Tibial artery (tissue), 4 donors: ENCODE data around the gene CRY2.

Experiments used
- DNase-seq, 2 donors: peaks; one replicate each; pipeline ENCODE4 v3.0.0-alpha.2; 2019
- H3K27ac ChIP-seq, 2 donors: fragments of 200-600 bp; sonication (generic) in 1 of 2; 1 replicate in 1 of 2; 2 replicates in 1 of 2; pipeline ENCODE4 v1.5.1; 2018 to 2019; ENCODE audit warnings: mild to moderate bottlenecking in 1 of 2
- H3K27me3 ChIP-seq, 2 donors: fragments of 200-600 bp; sonication (generic) in 1 of 2; one replicate each; pipeline versions ENCODE4 v1.5.1 to v1.6.0; 2016 to 2019
- H3K36me3 ChIP-seq, 3 donors: fragments of 200-600 bp; sonication (generic) in 2 of 3; one replicate each; pipeline ENCODE4 v1.5.1; 2016 to 2019; ENCODE audit warnings: mild to moderate bottlenecking in 2 of 3
- H3K4me1 ChIP-seq, 4 donors: fragments of 200-600 bp; sonication (generic) in 2 of 4; 1 replicate in 3 of 4; 2 replicates in 1 of 4; pipeline ENCODE4 v1.5.1; 2016 to 2019
- H3K4me3 ChIP-seq, 2 donors: fragments of 200-600 bp; sonication (generic) in 1 of 2; 1 replicate in 1 of 2; 2 replicates in 1 of 2; pipeline ENCODE4 v1.5.1; 2018 to 2019; ENCODE audit warnings: mild to moderate bottlenecking in 2 of 2
- H3K9me3 ChIP-seq, 3 donors: fragments of 200-600 bp; sonication (generic) in 1 of 3; one replicate each; pipeline ENCODE4 v1.5.1; 2016 to 2019
- CTCF ChIP-seq, 2 experiments: fragments of 200-600 bp in 1 of 2; fragments of 450-650 bp in 1 of 2; IDR thresholded peaks; one replicate each; pipeline ENCODE4 v1.5.1; 2017 to 2019; ENCODE audit warnings: antibody characterized with exemption in 2 of 2, mild to moderate bottlenecking in 1 of 2, moderate library complexity in 1 of 2
- intact Hi-C: fragments of 100-400 bp; cut with DNase I; formaldehyde crosslinking; loops from one replicate; pipeline ENCODE4 v1.15.0; 2023; ENCODE audit warnings: low total_unique reads

Gene CRY2

GRCh38 chr11:45877221-45877620 is 29.9 kb downstream of the CRY2 start:
- DNase-seq = no peak
- no peak for TF ChIP-seq CTCF (IDR thresholded peaks at IDR 0.05)
- intact Hi-C loops = no loop called here
- Histone ChIP-seq H3K27me3 (no peaks in the 10 kb centered on the region), H3K9me3 (no peaks in the 10 kb centered on the region), H3K4me3 (no peak overlapping the region), H3K4me1 (no peaks in the 10 kb centered on the region), H3K36me3 (peaks cover 64 to 97% (median 86%) of the 10 kb centered on the region in 3 donors), H3K27ac (no peak overlapping the region)

- Histone ChIP-seq H3K4me3 (no peak overlapping the region), H3K36me3 (peaks cover 58 to 97% (median 87%) of the 10 kb centered on the region in 3 donors), H3K4me1 (no peaks in the 10 kb centered on the region), H3K27me3 (no peaks in the 10 kb centered on the region), H3K27ac (no peak overlapping the region), H3K9me3 (no peaks in the 10 kb centered on the region)
- DNase-seq = no peak
- TF ChIP-seq CTCF (IDR thresholded peaks at IDR 0.05) = no peak
- intact Hi-C loops = no loop called here
Measured at GRCh38 chr11:45877845-45878244, 30.6 kb downstream of the CRY2 start.

GRCh38 chr11:45879803-45880686 is 32.8 kb downstream of the CRY2 start:
- Histone ChIP-seq H3K27me3 (no peaks in the 10 kb centered on the region), H3K36me3 (peaks cover 38 to 75% (median 68%) of the 10 kb centered on the region in 3 donors), H3K27ac (no peak overlapping the region), H3K4me1 (peaks cover 0 to 3% (median 1%) of the 10 kb centered on the region in 4 donors), H3K9me3 (no peaks in the 10 kb centered on the region), H3K4me3 (no peak overlapping the region)
- no peak for DNase-seq
- intact Hi-C loops = no loop called here
- no peak for TF ChIP-seq CTCF (IDR thresholded peaks at IDR 0.05)

- intact Hi-C loops = no loop called here
- no peak overlapping the region for H3K4me3 ChIP-seq
- H3K9me3 ChIP-seq = no peaks in the 10 kb centered on the region
- no peak overlapping the region for H3K27ac ChIP-seq
- no peaks in the 10 kb centered on the region for H3K27me3 ChIP-seq
- TF ChIP-seq CTCF (IDR thresholded peaks at IDR 0.05) = no peak
- no peak for DNase-seq
- H3K36me3 ChIP-seq = peaks cover 30 to 66% (median 59%) of the 10 kb centered on the region in 3 donors
- H3K4me1 ChIP-seq = peaks cover 0 to 10% (median 6%) of the 10 kb centered on the region in 4 donors
Measured at GRCh38 chr11:45880772-45881570, 33.7 kb downstream of the CRY2 start.

- H3K36me3 ChIP-seq = peaks cover 30 to 57% (median 50%) of the 10 kb centered on the region in 3 donors
- H3K27me3 ChIP-seq = no peaks in the 10 kb centered on the region
- TF ChIP-seq CTCF (IDR thresholded peaks at IDR 0.05) = no peak
- no peak overlapping the region for H3K4me3 ChIP-seq
- H3K27ac ChIP-seq = no peak overlapping the region
- peaks cover 0 to 12% (median 7%) of the 10 kb centered on the region in 4 donors for H3K4me1 ChIP-seq
- H3K9me3 ChIP-seq = no peaks in the 10 kb centered on the region
- intact Hi-C loops = no loop called here
- no peak for DNase-seq
Measured at GRCh38 chr11:45881708-45882368, 34.6 kb downstream of the CRY2 start.
